ENCODE measurements around the gene CCNK. TPM values are rescaled to one million over a fixed set of nuclear protein-coding genes. Genes with fewer than 3 reads are reported as not detected.

The CCNK gene
- total RNA-seq, 1 donor from 2014 or later: 53.6 TPM

- Histone ChIP-seq H3K36me3 (no peaks in the 10 kb centered on the region), H3K27ac (no peak overlapping the region), H3K4me1 (peaks cover 9% of the 10 kb centered on the region), H3K9me3 (no peaks in the 10 kb centered on the region), H3K4me3 (no peak overlapping the region), H3K27me3 (ENCODE audit: low read depth) (no peaks in the 10 kb centered on the region)
- intact Hi-C loops (cut with DNase I): loop anchor here (10.0 kb wide), 1 partner anchor 95 kb away; no protein-coding TSS in a partner anchor
- no peak for TF ChIP-seq CTCF (IDR thresholded peaks at IDR 0.05)
- DNase-seq (no peak), ATAC-seq (no peak)
These were observed 48.7 kb downstream of the CCNK start for GRCh38 chr14:99529899-99530298.

GRCh38 chr14:99530407-99531155 is 49.4 kb downstream of the CCNK start:
- Histone ChIP-seq H3K4me3 (no peak overlapping the region), H3K9me3 (no peaks in the 10 kb centered on the region), H3K4me1 (peaks cover 2% of the 10 kb centered on the region), H3K36me3 (no peaks in the 10 kb centered on the region), H3K27ac (no peak overlapping the region), H3K27me3 (ENCODE audit: low read depth) (no peaks in the 10 kb centered on the region)
- ATAC-seq: no peak
- intact Hi-C loops (cut with DNase I): no loop called here
- TF ChIP-seq CTCF (IDR thresholded peaks at IDR 0.05): no peak
- no peak for DNase-seq

- intact Hi-C loops (cut with DNase I): no loop called here
- no peak overlapping the region for H3K4me3 ChIP-seq
- H3K4me1 ChIP-seq: no peaks in the 10 kb centered on the region
- TF ChIP-seq CTCF (IDR thresholded peaks at IDR 0.05): no peak
- DNase-seq (no peak), ATAC-seq (no peak)
- H3K27ac ChIP-seq: no peak overlapping the region
- H3K27me3 ChIP-seq (ENCODE audit: low read depth): no peaks in the 10 kb centered on the region
- no peaks in the 10 kb centered on the region for H3K36me3 ChIP-seq
- H3K9me3 ChIP-seq: no peaks in the 10 kb centered on the region
These were observed 50.3 kb downstream of the CCNK start for GRCh38 chr14:99531251-99532096.

GRCh38 chr14:99532310-99532709 is 51.1 kb downstream of the CCNK start:
- no peak for ATAC-seq
- intact Hi-C loops (cut with DNase I): no loop called here
- no peaks in the 10 kb centered on the region for H3K9me3 ChIP-seq
- no peaks in the 10 kb centered on the region for H3K27me3 ChIP-seq (ENCODE audit: low read depth)
- no peak for DNase-seq
- no peaks in the 10 kb centered on the region for H3K4me1 ChIP-seq
- no peak overlapping the region for H3K4me3 ChIP-seq
- TF ChIP-seq CTCF (IDR thresholded peaks at IDR 0.05): no peak
- no peaks in the 10 kb centered on the region for H3K36me3 ChIP-seq
- H3K27ac ChIP-seq: no peak overlapping the region

GRCh38 chr14:99534333-99534732 is 53.1 kb downstream of the CCNK start:
- Histone ChIP-seq H3K9me3 (no peaks in the 10 kb centered on the region), H3K4me3 (no peak overlapping the region), H3K27me3 (ENCODE audit: low read depth) (no peaks in the 10 kb centered on the region), H3K4me1 (peaks cover 5% of the 10 kb centered on the region), H3K36me3 (no peaks in the 10 kb centered on the region), H3K27ac (no peak overlapping the region)
- intact Hi-C loops (cut with DNase I): no loop called here
- no peak for DNase-seq
- no peak for TF ChIP-seq CTCF (IDR thresholded peaks at IDR 0.05)
- ATAC-seq: no peak

All from lower lobe of right lung (tissue), 2 donors.